ENCODE data around the gene PPIL1. TPM values are rescaled to one million over a fixed set of nuclear protein-coding genes. Genes with fewer than 3 reads are reported as not detected.

The PPIL1 gene
- total RNA-seq, 1 donor from 2014 or later = 25.6 TPM

- no peak overlapping the region for H3K27ac Mint-ChIP-seq (ENCODE audit: unreplicated experiment)
- TF ChIP-seq CTCF (IDR thresholded peaks at IDR 0.05) = no peak
- H3K27me3 Mint-ChIP-seq (ENCODE audit: low read depth) = peaks cover 35% of the 10 kb centered on the region
- DNase-seq (ENCODE audit: low spot score) = no peak
- H3K9me3 Mint-ChIP-seq (ENCODE audit: low read depth) = no peaks in the 10 kb centered on the region
- H3K4me1 Mint-ChIP-seq (ENCODE audit: low read depth) = no peaks in the 10 kb centered on the region
- H3K36me3 Mint-ChIP-seq (ENCODE audit: low read depth) = no peaks in the 10 kb centered on the region
- no peak overlapping the region for H3K4me3 Mint-ChIP-seq (ENCODE audit: unreplicated experiment)
Observed at GRCh38 chr6:36807143-36807542, 67.5 kb downstream of the PPIL1 start.

GRCh38 chr6:36805917-36806316, 68.7 kb downstream of the PPIL1 start:
- Mint-ChIP-seq H3K27me3 (ENCODE audit: low read depth) (peaks cover 35% of the 10 kb centered on the region), H3K4me3 (ENCODE audit: unreplicated experiment) (no peak overlapping the region), H3K4me1 (ENCODE audit: low read depth) (no peaks in the 10 kb centered on the region), H3K27ac (ENCODE audit: unreplicated experiment) (no peak overlapping the region), H3K36me3 (ENCODE audit: low read depth) (no peaks in the 10 kb centered on the region), H3K9me3 (ENCODE audit: low read depth) (no peaks in the 10 kb centered on the region)
- no peak for DNase-seq (ENCODE audit: low spot score)
- TF ChIP-seq CTCF (IDR thresholded peaks at IDR 0.05) = no peak

- no peak for TF ChIP-seq CTCF (IDR thresholded peaks at IDR 0.05)
- Mint-ChIP-seq H3K9me3 (ENCODE audit: low read depth) (no peaks in the 10 kb centered on the region), H3K4me3 (ENCODE audit: unreplicated experiment) (no peak overlapping the region), H3K36me3 (ENCODE audit: low read depth) (no peaks in the 10 kb centered on the region), H3K27ac (ENCODE audit: unreplicated experiment) (no peak overlapping the region), H3K27me3 (ENCODE audit: low read depth) (peaks cover 35% of the 10 kb centered on the region), H3K4me1 (ENCODE audit: low read depth) (no peaks in the 10 kb centered on the region)
- DNase-seq (ENCODE audit: low spot score) = no peak
Observed at GRCh38 chr6:36805096-36805797, 69.4 kb downstream of the PPIL1 start.

Other genes with a start within 250 kb of the PPIL1 start
- 230 to 303 TPM (median 301 TPM) in 3 replicates for gene CDKN1A, start 196.1 kb downstream of the PPIL1 start, total RNA-seq
- not detected in 3 replicates for gene RAB44, start 177.0 kb downstream of the PPIL1 start, total RNA-seq
- gene CPNE5, start 35.4 kb downstream of the PPIL1 start, total RNA-seq = 0.18 TPM in 1 of 3 replicates, not detected in the others
- 56.1 to 76.9 TPM (median 57.4 TPM) in 3 replicates for gene C6orf89, start 11.1 kb upstream of the PPIL1 start, total RNA-seq
- 0.15 TPM in 1 of 3 replicates, not detected in the others for gene PI16, start 79.9 kb upstream of the PPIL1 start, total RNA-seq
- 188 to 208 TPM (median 190 TPM) in 3 replicates for gene MTCH1, start 111.4 kb upstream of the PPIL1 start, total RNA-seq
- gene FGD2, start 130.9 kb upstream of the PPIL1 start, total RNA-seq = not detected in 3 replicates